Lower leg skin (tissue), 3 donors: Measurements from ENCODE around the gene PNMA8B.
"Not testable (repeated sequence)": the region's sequence is repeated elsewhere in the genome, so short reads cannot be mapped to it uniquely, and the experiment has no call there.

Source experiments
- CTCF ChIP-seq, 3 donors: fragments of 450-650 bp; IDR thresholded peaks; one replicate each; pipeline ENCODE4 v1.5.1; 2016; ENCODE audit warnings: antibody characterized with exemption in 3 of 3, mild to moderate bottlenecking in 3 of 3, moderate library complexity in 2 of 3
- POLR2A ChIP-seq, 2 donors: fragments of 450-650 bp; IDR thresholded peaks; one replicate each; pipeline ENCODE4 v1.6.1; 2016 to 2017; ENCODE audit warnings: antibody characterized with exemption in 2 of 2, mild to moderate bottlenecking in 1 of 2, moderate library complexity in 1 of 2

- not testable (repeated sequence) for TF ChIP-seq POLR2A, CTCF (IDR thresholded peaks at IDR 0.05)
These were observed 1.2 kb upstream of the PNMA8B start for GRCh38 chr19:46496886-46497285.
